A549 (cell line): ENCODE measurements around the gene ZBP1.

ENCODE experiments used
- BHLHE40 ChIP-seq: IDR thresholded peaks from 2 replicates; pipeline ENCODE4 v1.6.1; 2012; ENCODE audit warnings: low read depth, low read length, inconsistent platforms
- EP300 ChIP-seq, 2 experiments: fragments of >200 bp; sonication (Bioruptor Twin); formaldehyde crosslinking; IDR thresholded peaks; 2 replicates in 1 of 2; 3 replicates in 1 of 2; pipeline ENCODE4 v1.6.1; 2016 to 2017
- FOSL2 ChIP-seq, 2 experiments: fragments of 450-650 bp in 1 of 2; fragments of >200 bp in 1 of 2; sonication (Bioruptor Twin) in 1 of 2; formaldehyde crosslinking; IDR thresholded peaks; 2 replicates each; pipeline versions ENCODE4 v1.5.0 to v1.6.1; 2016 to 2020; ENCODE audit warnings: mild to moderate bottlenecking in 1 of 2, moderate library complexity in 1 of 2
- POLR2A ChIP-seq: IDR thresholded peaks from 2 replicates; pipeline ENCODE4 v1.6.1; 2012; ENCODE audit warnings: mild to moderate bottlenecking, low read length
- RAD21 ChIP-seq, 2 experiments: fragments of >200 bp in 1 of 2; sonication (Bioruptor Twin) in 1 of 2; formaldehyde crosslinking in 1 of 2; IDR thresholded peaks in 1 of 2; conservative IDR thresholded peaks in 1 of 2; 2 replicates in 1 of 2; 3 replicates in 1 of 2; pipeline ENCODE4 v1.6.1; 2012 to 2018; ENCODE audit warnings: inconsistent platforms in 1 of 2
- ZFP36 ChIP-seq: fragments of 450-650 bp; IDR thresholded peaks from 2 replicates; pipeline ENCODE4 v1.6.1; 2014; ENCODE audit warnings: borderline replicate concordance; ENCODE audit not compliant: partially characterized antibody
- TF ChIP-seq, protein P1 (sequence below): fragments of 450-650 bp; IDR thresholded peaks from 2 replicates; pipeline ENCODE4 v1.6.1; 2014; ENCODE audit warnings: antibody characterized with exemption
- TF ChIP-seq, protein P2 (sequence below): fragments of >200 bp; sonication (Bioruptor Twin); formaldehyde crosslinking; IDR thresholded peaks from 3 replicates; pipeline ENCODE4 v1.5.1; 2016

DNA sequence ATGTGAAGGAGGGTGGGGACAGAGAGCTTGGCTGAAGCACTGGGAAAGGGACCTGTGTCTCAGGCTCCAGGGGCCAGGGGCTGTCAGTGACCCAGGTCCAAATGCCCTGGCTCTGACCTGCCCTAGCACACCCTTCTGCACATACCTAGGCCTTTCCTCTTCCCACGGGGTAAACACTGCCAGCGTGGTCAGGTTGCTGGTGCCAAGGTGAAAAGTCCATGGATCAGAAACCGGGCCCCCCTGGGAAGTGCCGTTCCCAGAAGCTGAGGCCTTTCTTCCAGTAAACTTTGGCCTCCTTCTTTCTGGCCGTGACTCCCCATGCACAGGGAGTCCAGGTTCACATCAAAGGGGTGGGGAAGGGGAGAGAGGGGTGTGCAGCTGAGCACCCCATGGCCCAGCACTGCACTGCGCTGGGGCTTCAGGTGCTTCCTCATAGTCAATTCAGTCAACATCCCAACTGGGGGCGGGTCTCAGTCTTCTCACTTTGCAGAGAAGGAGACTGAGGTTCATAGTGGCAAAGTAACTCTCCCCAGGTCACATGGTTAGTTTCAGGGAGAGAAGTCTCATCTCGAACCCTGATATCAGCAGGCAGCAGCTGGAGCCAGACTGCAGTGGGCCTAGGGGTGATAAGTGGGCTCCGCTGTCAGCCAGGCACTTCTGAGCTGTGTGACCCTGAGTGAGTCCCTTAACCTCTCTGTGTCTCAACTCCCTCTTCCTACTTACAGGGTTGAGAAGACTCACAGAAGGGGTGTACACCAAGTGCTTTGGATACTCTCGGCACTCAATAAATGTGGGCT lies 42.3 kb downstream of the ZBP1 start:
- TF ChIP-seq EP300 (IDR thresholded peaks at IDR 0.05) (no peak), POLR2A (no peak), BHLHE40 (no peak), RAD21 (conservative IDR thresholded peaks at IDR 0.05 in 1 of 2, IDR thresholded peaks at IDR 0.05 in 1 of 2) (no peak), ZFP36 (no peak), FOSL2 (IDR thresholded peaks at IDR 0.05) (no peak), FOSL2 (CRISPR knock-in tag; IDR thresholded peaks at IDR 0.05) (no peak)
- TF ChIP-seq, protein P1, sequence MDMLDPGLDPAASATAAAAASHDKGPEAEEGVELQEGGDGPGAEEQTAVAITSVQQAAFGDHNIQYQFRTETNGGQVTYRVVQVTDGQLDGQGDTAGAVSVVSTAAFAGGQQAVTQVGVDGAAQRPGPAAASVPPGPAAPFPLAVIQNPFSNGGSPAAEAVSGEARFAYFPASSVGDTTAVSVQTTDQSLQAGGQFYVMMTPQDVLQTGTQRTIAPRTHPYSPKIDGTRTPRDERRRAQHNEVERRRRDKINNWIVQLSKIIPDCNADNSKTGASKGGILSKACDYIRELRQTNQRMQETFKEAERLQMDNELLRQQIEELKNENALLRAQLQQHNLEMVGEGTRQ: no peak
- TF ChIP-seq, protein P2, sequence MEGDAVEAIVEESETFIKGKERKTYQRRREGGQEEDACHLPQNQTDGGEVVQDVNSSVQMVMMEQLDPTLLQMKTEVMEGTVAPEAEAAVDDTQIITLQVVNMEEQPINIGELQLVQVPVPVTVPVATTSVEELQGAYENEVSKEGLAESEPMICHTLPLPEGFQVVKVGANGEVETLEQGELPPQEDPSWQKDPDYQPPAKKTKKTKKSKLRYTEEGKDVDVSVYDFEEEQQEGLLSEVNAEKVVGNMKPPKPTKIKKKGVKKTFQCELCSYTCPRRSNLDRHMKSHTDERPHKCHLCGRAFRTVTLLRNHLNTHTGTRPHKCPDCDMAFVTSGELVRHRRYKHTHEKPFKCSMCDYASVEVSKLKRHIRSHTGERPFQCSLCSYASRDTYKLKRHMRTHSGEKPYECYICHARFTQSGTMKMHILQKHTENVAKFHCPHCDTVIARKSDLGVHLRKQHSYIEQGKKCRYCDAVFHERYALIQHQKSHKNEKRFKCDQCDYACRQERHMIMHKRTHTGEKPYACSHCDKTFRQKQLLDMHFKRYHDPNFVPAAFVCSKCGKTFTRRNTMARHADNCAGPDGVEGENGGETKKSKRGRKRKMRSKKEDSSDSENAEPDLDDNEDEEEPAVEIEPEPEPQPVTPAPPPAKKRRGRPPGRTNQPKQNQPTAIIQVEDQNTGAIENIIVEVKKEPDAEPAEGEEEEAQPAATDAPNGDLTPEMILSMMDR: no peak
